ENCODE measurements around the gene PCSK1N.
"Not testable (repeated sequence)": the region's sequence is repeated elsewhere in the genome, so short reads cannot be mapped to it uniquely, and the experiment has no call there.

PCSK1N gene

GRCh38 chrX:48819394-48819793, 16.0 kb downstream of the PCSK1N start:
- not testable (repeated sequence) for DNase-seq

DNA sequence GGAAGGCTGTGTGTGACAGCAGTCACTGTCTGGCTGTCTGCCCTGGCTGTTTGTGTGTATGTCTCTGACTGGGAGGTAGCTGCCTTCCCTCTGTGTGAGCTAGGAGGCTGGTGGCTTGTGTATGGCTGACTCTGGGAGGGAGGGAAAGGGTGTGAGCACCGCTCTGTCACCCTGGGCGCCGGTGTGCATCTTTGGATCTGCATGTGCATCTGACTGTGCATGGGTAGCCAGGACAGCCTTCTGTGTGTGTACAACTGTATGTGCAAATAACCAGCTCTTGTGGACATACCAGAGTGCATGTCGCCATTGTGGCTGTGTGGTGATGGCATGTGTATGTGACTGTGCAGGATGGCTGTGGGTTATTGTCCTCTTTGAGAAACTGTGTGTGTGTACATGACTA, 16.5 kb downstream of the PCSK1N start:
- no peak for DNase-seq

GRCh38 chrX:48818098-48818497, 17.3 kb downstream of the PCSK1N start:
- no peak for DNase-seq

- no peak for DNase-seq
Measured at GRCh38 chrX:48816014-48816810, 19.2 kb downstream of the PCSK1N start.

DNA sequence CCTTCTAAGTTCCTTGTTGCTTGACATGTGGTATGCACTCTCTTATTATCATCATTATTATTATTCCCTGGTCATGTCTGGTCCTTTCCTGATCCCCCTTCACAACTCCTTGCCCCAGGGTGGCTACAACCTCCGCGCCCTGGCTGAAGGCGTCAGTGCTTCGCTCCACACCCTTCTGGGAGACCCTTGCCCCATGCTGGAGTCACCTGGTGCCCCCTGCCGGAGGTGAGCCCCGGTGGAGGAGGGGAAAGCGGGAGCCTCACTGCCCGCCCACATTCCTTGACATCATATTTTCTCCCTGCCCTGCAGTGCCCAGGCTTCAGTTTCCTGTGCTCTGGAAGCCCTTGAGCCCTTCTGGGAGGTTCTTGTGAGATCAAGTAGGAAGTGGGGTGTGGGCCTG, 20.1 kb downstream of the PCSK1N start:
- no peak for DNase-seq

DNA sequence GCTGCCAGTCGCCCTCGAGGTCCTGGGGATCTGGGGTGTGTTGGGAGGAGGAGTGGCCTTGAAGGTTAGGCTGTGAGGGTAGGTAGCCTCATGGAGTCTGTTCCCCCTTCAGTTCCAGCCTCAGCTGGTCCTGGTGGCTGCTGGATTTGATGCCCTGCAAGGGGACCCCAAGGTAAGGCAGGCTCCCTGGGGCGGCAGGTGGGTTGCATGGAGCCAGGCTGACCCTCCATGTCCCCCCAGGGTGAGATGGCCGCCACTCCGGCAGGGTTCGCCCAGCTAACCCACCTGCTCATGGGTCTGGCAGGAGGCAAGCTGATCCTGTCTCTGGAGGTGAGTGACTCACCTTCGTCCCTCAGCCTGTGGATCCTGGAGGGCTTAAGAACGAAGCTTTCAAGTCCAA, 20.7 kb downstream of the PCSK1N start:
- no peak for DNase-seq

DNA sequence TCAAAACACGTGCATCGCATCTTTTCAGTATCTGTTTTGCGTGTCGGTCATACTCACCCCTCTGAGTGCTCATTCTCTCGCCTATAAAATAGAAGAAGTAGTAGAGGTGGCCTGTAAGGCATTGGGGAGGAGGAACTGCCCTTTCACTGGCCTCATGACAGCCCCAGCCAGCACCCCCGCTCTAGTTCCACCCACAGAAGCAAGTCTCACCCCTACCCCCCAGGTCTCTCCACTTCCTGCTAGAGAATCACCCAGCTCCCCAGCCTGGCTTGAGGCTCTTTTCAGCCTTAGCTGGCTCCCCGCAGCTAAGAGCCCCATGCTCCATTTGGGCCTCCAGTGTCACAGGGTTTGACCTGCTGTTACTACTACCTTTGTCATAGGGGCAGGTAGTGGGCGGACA, 21.8 kb downstream of the PCSK1N start:
- DNase-seq = no peak

DNA sequence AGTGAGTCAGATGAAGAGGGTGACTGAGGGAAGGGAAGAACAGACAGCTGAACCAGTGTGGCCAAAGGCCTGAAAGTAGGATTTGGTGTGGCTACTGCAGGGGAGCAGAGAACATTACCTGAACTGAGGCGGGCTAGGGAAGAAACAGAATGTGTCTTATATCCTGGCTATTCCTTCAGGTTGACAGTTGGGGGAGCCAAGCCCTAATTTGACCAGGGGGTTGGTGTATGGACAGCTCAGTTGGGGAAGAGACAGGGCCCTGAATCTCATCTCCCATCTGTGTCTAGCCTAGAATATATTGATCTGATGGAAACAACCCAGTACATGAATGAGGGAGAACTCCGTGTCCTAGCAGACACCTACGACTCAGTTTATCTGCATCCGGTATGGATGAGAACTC, 29.3 kb downstream of the PCSK1N start:
- DNase-seq = no peak

- DNase-seq = no peak
Measured at GRCh38 chrX:48802905-48803200, 32.6 kb downstream of the PCSK1N start.

DNA sequence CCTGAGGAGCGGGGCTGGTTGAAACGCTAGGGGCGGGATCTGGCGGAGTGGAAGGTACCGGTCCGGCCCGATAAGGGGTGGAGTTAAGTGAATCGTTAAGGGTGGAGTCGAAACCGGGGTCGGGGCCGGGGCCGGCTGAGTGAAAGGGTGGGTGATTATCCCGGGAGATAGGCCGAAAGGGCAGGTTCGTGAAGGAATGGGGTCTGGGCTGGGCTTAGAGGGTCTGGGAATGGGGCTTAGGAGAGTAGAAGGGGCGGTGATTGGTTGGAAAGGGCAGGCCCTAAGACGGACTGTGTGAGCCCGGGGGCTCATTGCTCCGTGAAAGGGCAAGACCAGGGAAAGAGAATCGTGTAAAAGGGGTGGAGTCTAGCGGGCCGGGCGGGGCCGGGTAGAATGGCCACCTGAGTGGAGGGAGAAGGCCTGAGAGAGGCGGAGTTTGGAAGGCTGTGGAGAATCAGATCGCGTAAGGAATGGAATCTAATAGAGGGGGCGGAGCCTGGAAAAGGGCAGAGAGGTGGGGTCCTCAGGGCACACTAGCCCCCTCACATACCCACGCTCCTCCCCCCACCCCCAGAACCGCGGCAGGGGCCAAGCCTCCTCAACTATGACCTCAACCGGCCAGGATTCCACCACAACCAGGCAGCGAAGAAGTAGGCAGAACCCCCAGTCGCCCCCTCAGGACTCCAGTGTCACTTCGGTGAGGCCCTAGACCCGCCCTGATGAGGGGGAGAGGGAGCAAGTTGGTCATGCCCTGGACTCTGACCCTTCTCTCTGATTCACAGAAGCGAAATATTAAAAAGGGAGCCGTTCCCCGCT, 33.1 kb downstream of the PCSK1N start:
- DNase-seq = peak; percentile 68

DNA sequence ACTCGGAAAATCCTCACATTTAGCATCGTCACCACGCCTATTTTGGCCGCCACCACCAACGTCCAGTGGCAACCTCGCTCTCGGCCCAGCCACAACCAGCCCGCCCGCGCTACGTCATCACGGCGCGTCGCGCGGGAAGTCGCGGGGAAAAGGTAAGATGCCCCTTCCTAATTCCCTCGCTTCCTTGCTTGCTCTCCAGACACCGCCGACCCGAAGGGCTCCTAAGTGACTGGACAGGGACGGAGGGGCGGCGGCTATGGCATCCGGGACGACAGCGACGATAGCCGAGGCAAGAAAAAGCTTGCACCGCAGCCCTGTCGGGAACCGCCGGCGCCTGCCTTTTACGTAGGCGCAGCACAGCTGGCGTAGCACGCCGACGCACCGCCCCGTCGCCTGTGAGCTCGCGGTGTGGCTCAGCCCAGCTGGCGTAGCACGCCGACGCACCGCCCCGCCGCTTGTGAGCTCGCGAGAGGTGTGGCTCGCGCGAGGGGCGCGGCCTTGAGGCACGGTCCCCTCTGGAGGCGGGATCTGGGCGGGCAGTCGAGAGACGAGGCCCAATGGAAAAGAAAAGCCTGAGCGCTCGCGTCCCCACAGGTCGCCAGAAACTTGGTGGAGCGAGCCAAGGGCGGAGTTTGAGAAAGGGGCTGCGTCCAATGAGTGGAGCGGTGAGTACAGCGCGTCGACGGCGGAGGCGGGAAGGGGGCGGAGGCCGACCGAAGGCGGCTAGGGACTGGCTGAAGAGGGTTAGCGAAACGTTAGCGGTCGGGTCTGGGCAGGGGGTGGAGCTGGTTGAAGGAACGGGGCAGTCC, 33.9 kb downstream of the PCSK1N start, which contains the start of gene HDAC6:
TSS of gene HDAC6 (plus strand) at position 788 of the 809 bp plus-strand sequence. CDS start 626 bp downstream, outside the sequence.
- DNase-seq = peak; percentile 95

DNA sequence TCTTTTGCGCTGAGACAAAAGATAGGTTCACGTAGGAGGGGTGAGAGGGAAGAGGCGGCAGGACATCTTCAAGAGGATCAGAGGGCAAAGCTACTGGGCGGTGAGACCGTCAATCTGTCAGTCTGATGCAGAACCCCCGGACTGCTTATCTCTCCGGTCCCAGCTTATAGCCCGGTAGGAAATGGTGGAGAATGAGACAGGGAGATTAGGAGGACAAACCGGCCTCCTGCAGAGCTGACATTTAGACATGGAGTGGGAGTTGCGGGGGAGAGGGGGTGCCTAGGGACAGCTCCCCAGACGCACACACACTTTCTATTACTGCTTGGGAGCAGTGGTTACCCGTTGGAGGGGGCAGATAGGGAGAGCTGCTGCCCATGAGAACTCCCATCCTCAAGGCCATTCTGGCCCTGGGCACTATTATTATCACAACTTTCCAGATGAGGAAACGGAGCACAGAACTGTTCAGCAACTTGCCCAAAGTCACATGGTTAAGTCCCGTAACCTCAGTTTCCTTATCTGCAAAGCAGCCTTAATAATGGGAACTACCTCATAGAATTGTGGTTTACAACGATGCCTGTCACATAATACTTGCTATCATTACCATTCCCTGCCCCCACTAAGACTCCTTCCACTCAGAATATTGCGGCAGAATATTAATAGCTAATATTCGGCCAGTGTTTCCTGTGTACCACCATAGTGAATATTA, 34.7 kb downstream of the PCSK1N start:
- no peak for DNase-seq

- no peak for DNase-seq
Measured at GRCh38 chrX:48798318-48798717, 37.1 kb downstream of the PCSK1N start.

- no peak for DNase-seq
Measured at GRCh38 chrX:48794911-48795515, 40.4 kb downstream of the PCSK1N start.

GRCh38 chrX:48794340-48794910, 41.0 kb downstream of the PCSK1N start:
- DNase-seq = no peak

DNA sequence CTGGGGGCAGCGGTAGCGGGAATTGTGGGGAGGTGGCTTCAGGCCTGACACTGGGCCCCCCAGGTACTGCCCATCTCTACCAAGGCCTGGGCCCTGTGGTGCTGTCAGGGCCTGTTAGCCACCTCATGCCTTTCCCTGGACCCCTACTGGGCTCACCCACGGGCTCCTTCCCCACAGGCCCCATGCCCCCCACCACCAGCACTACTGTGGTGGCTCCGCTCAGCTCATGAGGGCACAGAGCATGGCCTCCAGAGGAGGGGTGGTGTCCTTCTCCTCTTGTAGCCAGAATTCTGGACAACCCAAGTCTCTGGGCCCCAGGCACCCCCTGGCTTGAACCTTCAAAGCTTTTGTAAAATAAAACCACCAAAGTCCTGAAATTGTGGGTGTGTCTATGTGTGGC, 41.5 kb downstream of the PCSK1N start:
- no peak for DNase-seq

GRCh38 chrX:48792219-48792618, 43.2 kb downstream of the PCSK1N start:
- DNase-seq = no peak

DNA sequence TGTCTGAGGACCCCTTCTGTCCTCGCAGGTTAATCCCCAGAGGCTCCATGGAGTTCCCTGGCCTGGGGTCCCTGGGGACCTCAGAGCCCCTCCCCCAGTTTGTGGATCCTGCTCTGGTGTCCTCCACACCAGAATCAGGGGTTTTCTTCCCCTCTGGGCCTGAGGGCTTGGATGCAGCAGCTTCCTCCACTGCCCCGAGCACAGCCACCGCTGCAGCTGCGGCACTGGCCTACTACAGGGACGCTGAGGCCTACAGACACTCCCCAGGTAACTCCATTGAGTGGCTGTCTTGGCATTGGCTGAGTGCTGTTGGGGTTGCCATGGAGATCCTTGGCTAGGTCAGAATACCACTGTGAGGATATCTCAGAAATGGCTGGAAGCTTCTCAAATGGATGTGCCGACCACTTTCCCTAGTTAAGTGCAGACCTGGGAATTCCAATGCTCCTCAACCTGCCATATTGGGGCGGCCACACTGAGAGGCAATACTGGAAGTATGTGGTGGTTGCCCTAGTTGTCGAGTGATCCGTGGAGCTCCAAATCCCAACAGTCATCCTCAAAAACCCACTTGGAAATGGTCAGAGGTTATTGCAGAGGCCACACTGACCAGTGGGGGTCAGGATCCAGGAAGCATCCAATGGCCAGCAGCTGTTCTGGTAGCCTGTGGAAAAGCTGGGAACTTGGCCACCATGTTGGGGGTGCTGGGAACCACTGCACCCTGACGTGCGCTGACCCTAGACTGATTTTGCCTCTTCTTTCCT, 44.2 kb downstream of the PCSK1N start:
- no peak for DNase-seq

DNA sequence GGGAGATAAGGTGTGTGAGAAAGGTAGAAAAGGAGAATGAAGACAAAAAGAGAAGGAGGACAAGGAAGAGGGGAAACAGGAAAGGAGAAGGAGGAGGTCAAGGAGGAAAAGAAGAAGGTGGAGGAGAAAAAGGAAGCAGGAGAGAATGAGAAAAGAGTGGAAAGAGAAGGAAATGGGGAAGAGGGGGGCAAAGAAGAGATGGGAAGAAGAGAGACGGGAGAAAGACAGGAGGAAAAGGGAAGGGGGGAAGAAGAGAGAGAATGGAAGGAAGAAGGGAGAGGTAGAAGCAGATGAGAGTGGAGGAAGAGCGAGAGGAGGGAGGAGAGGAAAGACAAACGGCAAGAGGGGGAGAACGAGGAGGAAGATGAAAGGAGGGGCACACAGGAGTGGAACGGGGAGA, 44.9 kb downstream of the PCSK1N start:
- DNase-seq = no peak

DNA sequence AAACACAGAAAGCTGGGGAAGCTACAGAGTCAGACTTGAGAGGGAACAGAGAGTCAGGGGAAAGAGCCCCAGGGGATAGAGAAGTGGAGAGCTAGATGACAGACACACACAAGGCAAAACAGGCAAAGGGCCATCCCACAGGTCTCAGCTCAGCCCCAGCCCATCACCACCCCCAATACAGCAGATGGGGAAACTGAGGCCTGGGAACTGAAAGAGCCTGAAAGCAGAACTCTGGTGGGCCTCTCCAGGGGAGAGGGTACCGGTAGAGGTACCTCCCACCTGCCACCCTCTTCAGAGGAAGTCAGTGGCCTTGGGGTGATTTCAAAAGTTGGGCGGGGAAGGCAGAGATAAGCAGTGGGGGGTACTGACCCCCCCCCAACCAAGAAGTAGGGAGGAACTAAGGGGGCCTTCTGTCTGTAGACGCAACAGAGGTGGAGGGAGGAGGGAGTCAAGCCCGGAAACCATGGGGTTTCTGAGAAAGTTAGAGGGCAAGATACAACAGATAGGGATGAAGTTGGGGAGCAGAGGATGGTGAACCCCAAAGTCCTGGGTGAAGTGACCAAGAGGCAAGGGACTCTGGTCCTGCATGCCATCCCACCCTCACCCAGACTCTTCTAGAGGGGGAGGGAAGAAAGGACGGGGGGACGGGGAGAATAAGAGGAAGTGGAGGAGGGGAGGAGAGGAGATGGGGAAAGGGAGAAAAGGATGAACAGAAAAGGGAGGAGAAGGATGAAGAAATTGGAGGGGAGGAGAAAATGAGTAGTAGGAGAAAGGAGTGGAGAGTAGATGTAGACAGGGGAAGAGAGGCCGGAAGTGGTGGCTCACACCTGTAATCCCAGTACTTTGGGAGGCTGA, 45.8 kb downstream of the PCSK1N start:
- DNase-seq = no peak

All from NCI-H1436 (cell line).